Neural cell (in vitro differentiated cells): ENCODE measurements around the gene TRPM7.

ENCODE experiments used
- CTCF ChIP-seq: fragments of 450-650 bp; IDR thresholded peaks from 2 replicates; pipeline ENCODE4 v1.5.1; 2014; ENCODE audit warnings: antibody characterized with exemption, mild to moderate bottlenecking, moderate library complexity; ENCODE audit not compliant: poor library complexity, severe bottlenecking
- EZH2 ChIP-seq: fragments of 200-600, 300-800 bp; shearing (Covaris generic), sonication (generic); IDR thresholded peaks from 2 replicates; pipeline ENCODE4 v1.6.1; 2014; ENCODE audit warnings: antibody characterized with exemption, low read length, borderline replicate concordance, mild to moderate bottlenecking; ENCODE audit not compliant: insufficient read depth, poor library complexity, severe bottlenecking
- MXI1 ChIP-seq: fragments of 450-650 bp; conservative IDR thresholded peaks from 2 replicates; pipeline ENCODE4 v1.6.1; 2014; ENCODE audit warnings: antibody characterized with exemption, mild to moderate bottlenecking; ENCODE audit not compliant: poor library complexity, severe bottlenecking
- POLR2AphosphoS5 ChIP-seq: IDR thresholded peaks from 2 replicates; pipeline ENCODE4 v1.6.1; 2012
- RAD21 ChIP-seq: fragments of 450-650 bp; conservative IDR thresholded peaks from 2 replicates; pipeline ENCODE4 v1.6.1; 2014; ENCODE audit warnings: antibody characterized with exemption, mild to moderate bottlenecking, moderate library complexity
- REST ChIP-seq: IDR thresholded peaks from 2 replicates; pipeline ENCODE4 v1.6.1; 2012; ENCODE audit warnings: borderline replicate concordance
- SMC3 ChIP-seq: fragments of 450-650 bp; conservative IDR thresholded peaks from 2 replicates; pipeline ENCODE4 v1.6.1; 2014; ENCODE audit warnings: antibody characterized with exemption, mild to moderate bottlenecking, moderate library complexity; ENCODE audit not compliant: poor library complexity
- TAF1 ChIP-seq: IDR thresholded peaks from 2 replicates; pipeline ENCODE4 v1.6.1; 2012; ENCODE audit warnings: low read depth

DNA sequence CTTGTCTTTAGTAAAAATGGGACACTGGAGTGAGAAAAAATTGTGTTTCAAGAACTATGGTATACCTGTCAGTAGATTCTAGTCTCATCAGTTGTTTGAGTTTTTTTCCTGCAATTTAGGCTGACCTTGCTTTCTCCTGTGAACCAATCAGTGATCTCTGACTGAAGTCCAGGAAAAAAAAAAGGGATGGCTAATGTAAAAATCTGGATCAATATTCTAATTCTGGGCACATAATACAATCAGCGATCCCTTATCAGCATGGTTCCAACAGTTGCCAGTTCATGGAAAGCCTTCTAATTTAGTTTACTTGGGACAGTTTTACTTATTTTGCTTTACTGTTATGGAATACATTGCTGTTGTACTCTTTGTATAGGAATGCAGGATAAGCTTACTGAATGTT is 17.0 kb downstream of the TRPM7 start:
- no peak for TF ChIP-seq CTCF
- no peak for TF ChIP-seq MXI1
- no peak for TF ChIP-seq RAD21
- TF ChIP-seq EZH2 = no peak
- no peak for TF ChIP-seq SMC3
- no peak for TF ChIP-seq TAF1
- no peak for TF ChIP-seq POLR2AphosphoS5
- TF ChIP-seq REST = no peak
